Nephron progenitor cell (in vitro differentiated cells): ENCODE measurements around the gene YY1.
"Not testable (repeated sequence)": the region's sequence is repeated elsewhere in the genome, so short reads cannot be mapped to it uniquely, and the experiment has no call there.

Experiments used
- DNase-seq: peaks from one replicate; pipeline ENCODE4 v3.0.0; 2021
- H3K27ac Mint-ChIP-seq: 2 replicates; pipeline ENCODE4 v1.8.0; 2021; ENCODE audit warnings: mild to moderate bottlenecking, moderate library complexity, mixed read lengths
- H3K27me3 Mint-ChIP-seq: 2 replicates; pipeline ENCODE4 v1.8.0; 2021; ENCODE audit warnings: mild to moderate bottlenecking, low read depth, mixed read lengths; ENCODE audit not compliant: poor library complexity
- H3K36me3 Mint-ChIP-seq: 2 replicates; pipeline ENCODE4 v1.8.0; 2021; ENCODE audit warnings: low read depth, mixed read lengths
- H3K4me1 Mint-ChIP-seq: 2 replicates; pipeline ENCODE4 v1.8.0; 2021; ENCODE audit warnings: mixed read lengths
- H3K4me3 Mint-ChIP-seq: 2 replicates; pipeline ENCODE4 v1.8.0; 2021; ENCODE audit warnings: mild to moderate bottlenecking, moderate library complexity, mixed read lengths
- H3K9me3 Mint-ChIP-seq: 2 replicates; pipeline ENCODE4 v1.8.0; 2021; ENCODE audit warnings: mild to moderate bottlenecking, moderate library complexity, mixed read lengths
- CTCF ChIP-seq: fragments of 200-600 bp; sonication (generic); IDR thresholded peaks from 2 replicates; pipeline ENCODE4 v1.5.0; 2021; ENCODE audit warnings: antibody characterized with exemption

The YY1 gene

GRCh38 chr14:100286484-100287191, 47.7 kb downstream of the YY1 start:
- H3K27ac Mint-ChIP-seq = peak overlapping the region; percentile 75
- H3K27me3 Mint-ChIP-seq = peaks cover 8% of the 10 kb centered on the region
- peaks cover 65% of the 10 kb centered on the region for H3K4me1 Mint-ChIP-seq
- peak overlapping the region; percentile 80 for H3K4me3 Mint-ChIP-seq
- no peak for TF ChIP-seq CTCF
- DNase-seq = no peak
- peaks cover 6% of the 10 kb centered on the region for H3K36me3 Mint-ChIP-seq
- H3K9me3 Mint-ChIP-seq = no peaks in the 10 kb centered on the region

DNA sequence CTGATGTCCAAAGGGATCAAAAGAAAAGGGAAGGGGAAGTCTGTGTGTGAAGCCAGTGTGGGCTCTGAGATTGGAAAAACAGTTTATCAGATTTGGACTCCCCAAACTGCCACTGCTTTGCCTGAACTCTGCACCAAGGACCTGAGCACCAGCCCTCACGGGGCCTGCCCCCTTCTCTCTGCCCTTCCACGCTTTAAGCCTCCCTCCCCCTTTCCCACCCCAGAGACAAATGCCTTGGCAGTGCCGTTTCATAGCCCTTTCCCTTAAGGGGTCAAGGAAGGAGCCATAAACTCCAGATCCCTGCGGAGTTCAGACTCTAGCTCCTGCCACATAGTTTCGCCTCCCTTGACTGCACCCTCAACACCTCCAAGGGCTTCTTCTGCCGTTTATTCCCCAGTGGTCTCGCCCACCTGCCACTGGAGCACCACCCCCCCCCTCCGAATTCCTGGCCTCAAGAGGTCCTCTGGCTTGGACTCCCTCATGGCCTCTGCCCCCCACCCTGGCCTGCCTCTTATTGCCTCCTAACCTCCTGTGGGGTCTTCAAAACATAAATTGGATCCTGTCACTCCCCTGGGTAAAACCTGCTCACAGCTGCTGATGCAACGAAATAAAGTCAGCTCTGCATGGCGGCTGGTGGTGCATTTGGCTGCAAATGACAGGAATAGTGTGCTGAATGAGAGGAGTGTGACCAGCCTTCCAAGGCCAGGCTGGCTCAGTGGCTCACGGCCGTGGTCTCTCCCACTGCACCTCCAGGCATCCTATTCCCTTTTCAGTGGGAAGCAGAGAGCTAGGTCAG, 48.5 kb downstream of the YY1 start:
- peak overlapping the region; percentile 75 for H3K27ac Mint-ChIP-seq
- peak overlapping the region; percentile 52 for H3K4me3 Mint-ChIP-seq
- peaks cover 8% of the 10 kb centered on the region for H3K27me3 Mint-ChIP-seq
- no peak for TF ChIP-seq CTCF
- H3K9me3 Mint-ChIP-seq = no peaks in the 10 kb centered on the region
- peaks cover 58% of the 10 kb centered on the region for H3K4me1 Mint-ChIP-seq
- no peak for DNase-seq
- H3K36me3 Mint-ChIP-seq = peaks cover 6% of the 10 kb centered on the region

GRCh38 chr14:100287998-100288295, 49.0 kb downstream of the YY1 start:
- H3K27ac Mint-ChIP-seq, H3K27me3 Mint-ChIP-seq, H3K9me3 Mint-ChIP-seq, DNase-seq, H3K4me3 Mint-ChIP-seq, H3K36me3 Mint-ChIP-seq: not testable (repeated sequence)
- peaks cover 55% of the 10 kb centered on the region for H3K4me1 Mint-ChIP-seq

- Mint-ChIP-seq H3K27ac (peak overlapping the region; percentile 29), H3K4me1 (peaks cover 55% of the 10 kb centered on the region), H3K27me3 (peaks cover 5% of the 10 kb centered on the region), H3K36me3 (peaks cover 6% of the 10 kb centered on the region), H3K4me3 (peak overlapping the region; percentile 53), H3K9me3 (no peaks in the 10 kb centered on the region)
- DNase-seq = no peak
- TF ChIP-seq CTCF = no peak
Measured at GRCh38 chr14:100288382-100289185, 49.6 kb downstream of the YY1 start.

DNA sequence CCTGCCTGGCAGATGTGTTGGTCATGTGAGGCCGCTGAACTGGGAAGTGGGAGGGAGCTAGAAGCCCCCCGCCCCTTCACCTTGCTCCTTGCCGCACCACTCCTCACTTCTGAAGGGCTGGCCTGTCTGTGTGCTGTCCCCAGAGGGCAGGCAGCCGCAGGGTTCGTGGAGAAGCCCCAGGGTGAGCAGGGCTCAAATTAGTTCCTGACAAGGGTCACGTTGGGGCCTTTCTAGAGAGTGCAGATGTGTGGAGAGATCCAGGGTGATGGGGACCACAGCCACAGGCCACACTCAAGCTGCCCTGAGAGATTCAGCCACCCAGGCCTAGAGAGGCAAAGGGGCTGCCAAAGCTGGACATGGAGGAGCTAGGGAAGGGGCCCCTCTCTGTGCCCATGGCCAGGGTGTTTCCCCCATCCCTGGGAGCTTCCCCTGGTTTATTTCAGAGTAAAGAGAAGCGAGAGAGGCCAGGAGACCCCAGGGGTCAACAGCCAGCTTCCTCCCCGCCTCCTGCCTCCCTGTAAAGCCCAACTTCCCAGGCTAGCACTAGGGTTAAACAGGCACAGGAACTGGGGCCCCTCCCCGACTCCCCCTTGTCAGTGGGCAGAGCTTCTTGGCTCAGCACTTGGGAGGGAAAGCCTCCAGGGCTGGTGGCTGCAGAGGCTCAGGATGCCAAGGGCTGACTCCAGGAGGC, 51.1 kb downstream of the YY1 start:
- H3K27ac Mint-ChIP-seq = peak overlapping the region; percentile 61
- H3K4me1 Mint-ChIP-seq = peaks cover 56% of the 10 kb centered on the region
- no peaks in the 10 kb centered on the region for H3K27me3 Mint-ChIP-seq
- peaks cover 6% of the 10 kb centered on the region for H3K36me3 Mint-ChIP-seq
- no peak overlapping the region for H3K4me3 Mint-ChIP-seq
- DNase-seq = no peak
- no peak for TF ChIP-seq CTCF
- no peaks in the 10 kb centered on the region for H3K9me3 Mint-ChIP-seq
